Fibroblast of pulmonary artery (primary cell): ENCODE data around the gene UGT1A4.

Source experiments
- DNase-seq: peaks from one replicate; pipeline ENCODE4 v3.0.0-alpha.2; 2010; ENCODE audit warnings: low read depth
- H3K4me3 ChIP-seq: replicated peaks from 2 replicates; pipeline ENCODE4 v1.5.1; 2011; ENCODE audit warnings: low read depth, mild to moderate bottlenecking, control low read depth, low read length, moderate library complexity
- CTCF ChIP-seq: IDR thresholded peaks from 2 replicates; pipeline ENCODE4 v1.5.1; 2011; ENCODE audit warnings: mild to moderate bottlenecking, control low read depth, low read length, inconsistent platforms; ENCODE audit errors: missing control alignments

UGT1A4 gene

DNA sequence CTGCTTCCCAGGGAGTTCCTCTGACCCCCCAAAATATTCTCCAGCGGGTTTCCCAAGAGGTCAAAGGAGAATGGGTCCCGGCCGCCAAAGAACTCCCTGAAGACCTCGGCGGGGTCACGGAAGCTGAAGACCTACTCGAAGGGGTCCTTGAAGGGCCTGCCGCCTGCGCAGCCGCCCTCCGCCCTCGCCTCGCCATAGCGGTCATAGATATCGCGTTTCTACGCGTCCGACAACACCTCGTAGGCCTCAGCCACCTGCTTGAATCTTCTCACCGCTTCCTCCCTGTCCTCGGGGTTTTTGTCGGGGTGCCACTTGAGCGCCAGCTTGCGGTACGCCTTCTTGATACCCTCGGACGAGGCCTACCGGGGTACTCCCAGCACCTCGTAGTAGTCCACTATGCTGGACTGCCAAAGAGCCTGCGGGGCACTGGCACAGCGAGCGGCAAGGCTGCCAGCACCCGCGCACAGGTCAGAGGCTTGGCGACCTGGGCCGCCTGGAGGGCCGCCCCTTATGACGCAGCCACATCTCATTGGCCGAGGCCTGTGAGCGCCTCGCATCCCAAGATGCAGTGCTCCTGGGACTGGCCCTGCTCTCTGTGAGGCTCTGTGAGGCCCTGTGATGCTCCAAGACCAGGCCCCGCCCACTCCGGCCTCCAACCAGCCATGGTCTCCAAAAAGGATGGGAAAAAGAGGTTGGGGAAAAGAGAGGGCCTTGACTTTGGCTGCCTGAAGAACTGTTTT, 36.5 kb downstream of the UGT1A4 start:
- no peak for DNase-seq
- no peak for TF ChIP-seq CTCF
- no peak overlapping the region for H3K4me3 ChIP-seq

GRCh38 chr2:233756429-233757081, 38.0 kb downstream of the UGT1A4 start:
- no peak for DNase-seq
- no peak overlapping the region for H3K4me3 ChIP-seq
- TF ChIP-seq CTCF, result no peak

DNA sequence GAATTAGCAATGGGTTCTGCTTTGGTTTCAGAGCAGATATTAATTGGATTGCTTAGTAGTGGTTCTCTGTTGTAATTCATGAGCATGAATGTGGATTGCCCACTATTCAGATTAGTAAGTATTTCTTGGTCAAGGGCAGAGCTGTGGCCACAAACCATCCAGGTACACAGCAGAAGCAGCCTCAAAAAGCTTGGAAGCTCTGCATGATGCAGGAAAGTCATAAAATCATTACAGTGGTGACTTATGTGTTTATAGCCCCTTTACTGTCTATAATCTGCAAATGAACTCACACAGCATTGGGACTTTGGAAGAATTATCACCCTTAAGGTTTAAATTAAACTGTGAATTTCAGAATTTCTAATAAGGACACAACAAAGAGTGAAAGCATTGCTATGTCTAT, 39.6 kb downstream of the UGT1A4 start:
- DNase-seq, result no peak
- H3K4me3 ChIP-seq, result no peak overlapping the region
- no peak for TF ChIP-seq CTCF

GRCh38 chr2:233758849-233759248, 40.3 kb downstream of the UGT1A4 start:
- peak; percentile 66 for DNase-seq
- H3K4me3 ChIP-seq, result no peak overlapping the region
- no peak for TF ChIP-seq CTCF

DNA sequence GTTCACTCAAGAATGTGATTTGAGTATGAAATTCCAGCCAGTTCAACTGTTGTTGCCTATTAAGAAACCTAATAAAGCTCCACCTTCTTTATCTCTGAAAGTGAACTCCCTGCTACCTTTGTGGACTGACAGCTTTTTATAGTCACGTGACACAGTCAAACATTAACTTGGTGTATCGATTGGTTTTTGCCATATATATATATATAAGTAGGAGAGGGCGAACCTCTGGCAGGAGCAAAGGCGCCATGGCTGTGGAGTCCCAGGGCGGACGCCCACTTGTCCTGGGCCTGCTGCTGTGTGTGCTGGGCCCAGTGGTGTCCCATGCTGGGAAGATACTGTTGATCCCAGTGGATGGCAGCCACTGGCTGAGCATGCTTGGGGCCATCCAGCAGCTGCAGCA, 41.5 kb downstream of the UGT1A4 start, which contains the start of gene UGT1A1:
Gene UGT1A1 (plus strand): TSS at position 228 of the 400 bp plus-strand sequence. CDS start 18 bp downstream, at position 246.
- DNase-seq, result no peak
- no peak for TF ChIP-seq CTCF
- H3K4me3 ChIP-seq, result no peak within 1 kb of the TSS

- peak; percentile 4 for DNase-seq
- no peak for TF ChIP-seq CTCF
- no peak overlapping the region for H3K4me3 ChIP-seq
Observed at GRCh38 chr2:233761040-233761769, 42.7 kb downstream of the UGT1A4 start.
